ENCODE data around the gene SLC25A23. TPM values are rescaled to one million over a fixed set of nuclear protein-coding genes. Genes with fewer than 3 reads are reported as not detected.

SLC25A23 gene
- total and polyA plus RNA-seq, 3 donors from 2014 or later: 26.9 to 38.5 (median 34.3) TPM

- intact Hi-C loops (cut with DNase I; ENCODE audit: low total_unique reads): no loop called here
- no peaks in the 10 kb centered on the region for H3K27me3 ChIP-seq
- DNase-seq: no peak
- H3K9me3 ChIP-seq: no peaks in the 10 kb centered on the region
- H3K4me1 ChIP-seq: no peaks in the 10 kb centered on the region
- WGBS, 2 donors: 91 to 95% methylated on average over 7 of the region's 7 CpGs
- H3K36me3 ChIP-seq (ENCODE audit: low read depth, missing control alignments): no peaks in the 10 kb centered on the region
- H3K27ac ChIP-seq: no peak overlapping the region
- no peak overlapping the region for H3K4me3 ChIP-seq
- TF ChIP-seq CTCF (IDR thresholded peaks at IDR 0.05) (no peak), POLR2A (IDR thresholded peaks at IDR 0.05) (no peak)
Observed at GRCh38 chr19:6484831-6485230, 25.2 kb upstream of the SLC25A23 start.

GRCh38 chr19:6484230-6484629, 24.6 kb upstream of the SLC25A23 start:
- intact Hi-C loops (cut with DNase I; ENCODE audit: low total_unique reads): no loop called here
- Histone ChIP-seq H3K4me3 (no peak overlapping the region), H3K27ac (no peak overlapping the region), H3K36me3 (ENCODE audit: low read depth, missing control alignments) (no peaks in the 10 kb centered on the region), H3K27me3 (no peaks in the 10 kb centered on the region), H3K9me3 (no peaks in the 10 kb centered on the region), H3K4me1 (no peaks in the 10 kb centered on the region)
- no peak for DNase-seq
- WGBS, 2 donors: 91 to 92% methylated on average over 8 of the region's 8 CpGs
- TF ChIP-seq POLR2A (IDR thresholded peaks at IDR 0.05) (no peak), CTCF (IDR thresholded peaks at IDR 0.05) (no peak)

- Histone ChIP-seq H3K4me1 (no peaks in the 10 kb centered on the region), H3K27me3 (no peaks in the 10 kb centered on the region), H3K27ac (no peak overlapping the region), H3K9me3 (no peaks in the 10 kb centered on the region), H3K36me3 (ENCODE audit: low read depth, missing control alignments) (no peaks in the 10 kb centered on the region), H3K4me3 (no peak overlapping the region)
- WGBS, 2 donors: 48 to 52% methylated on average over 3 of the region's 3 CpGs
- intact Hi-C loops (cut with DNase I; ENCODE audit: low total_unique reads): no loop called here
- DNase-seq: no peak
- TF ChIP-seq POLR2A (IDR thresholded peaks at IDR 0.05) (no peak), CTCF (IDR thresholded peaks at IDR 0.05) (no peak)
Observed at GRCh38 chr19:6483235-6483634, 23.6 kb upstream of the SLC25A23 start.

- no peak overlapping the region for H3K4me3 ChIP-seq
- H3K36me3 ChIP-seq (ENCODE audit: low read depth, missing control alignments): no peaks in the 10 kb centered on the region
- H3K9me3 ChIP-seq: no peaks in the 10 kb centered on the region
- intact Hi-C loops (cut with DNase I; ENCODE audit: low total_unique reads): no loop called here
- H3K27ac ChIP-seq: no peak overlapping the region
- H3K4me1 ChIP-seq: no peaks in the 10 kb centered on the region
- TF ChIP-seq POLR2A (IDR thresholded peaks at IDR 0.05) (no peak), CTCF (IDR thresholded peaks at IDR 0.05) (no peak)
- DNase-seq: no peak
- 96 to 97% methylated on average over 8 of the region's 8 CpGs for WGBS, 2 donors
- no peaks in the 10 kb centered on the region for H3K27me3 ChIP-seq
Observed at GRCh38 chr19:6482343-6482686, 22.7 kb upstream of the SLC25A23 start.

- Histone ChIP-seq H3K9me3 (no peaks in the 10 kb centered on the region), H3K4me3 (no peak within 1 kb of the TSS), H3K27ac (no peak within 1 kb of the TSS), H3K36me3 (ENCODE audit: low read depth, missing control alignments) (no peaks in the 10 kb centered on the region), H3K4me1 (no peaks in the 10 kb centered on the region), H3K27me3 (no peaks in the 10 kb centered on the region)
- TF ChIP-seq CTCF (IDR thresholded peaks at IDR 0.05) (peak in 1 of 3 experiments; percentile 32), POLR2A (IDR thresholded peaks at IDR 0.05) (no peak)
- 45 to 66% methylated on average over 22 to 24 of the region's 24 CpGs for WGBS, 2 donors
- peak; percentile 40 for DNase-seq
- intact Hi-C loops (cut with DNase I; ENCODE audit: low total_unique reads): no loop called here
Observed at GRCh38 chr19:6481541-6482342, 22.1 kb upstream of the SLC25A23 start, which contains the start of gene DENND1C. Gene DENND1C, minus strand, starts transcription at chr19:6481787. Its CDS starts 92 bp downstream, at chr19:6481695.
